HFFc6 (cell line): ENCODE measurements around the gene MED13L. TPM values are rescaled to one million over a fixed set of nuclear protein-coding genes. Genes with fewer than 3 reads are reported as not detected.

Source experiments
- DNase-seq: peaks from one replicate; pipeline ENCODE4 v3.0.0-alpha.2; 2018
- H3K27ac Mint-ChIP-seq: 2 replicates; pipeline ENCODE4 v1.8.0; 2020; ENCODE audit warnings: mild to moderate bottlenecking, mixed read lengths
- H3K27me3 Mint-ChIP-seq: 2 replicates; pipeline ENCODE4 v1.8.0; 2021; ENCODE audit warnings: mild to moderate bottlenecking, moderate library complexity, mixed read lengths; ENCODE audit not compliant: insufficient read depth
- H3K36me3 Mint-ChIP-seq: 2 replicates; pipeline ENCODE4 v1.8.0; 2021; ENCODE audit warnings: low read depth, mixed read lengths
- H3K4me1 Mint-ChIP-seq: 2 replicates; pipeline ENCODE4 v1.8.0; 2020; ENCODE audit warnings: low read depth, mixed read lengths
- H3K4me3 Mint-ChIP-seq: 2 replicates; pipeline ENCODE4 v1.8.0; 2020; ENCODE audit warnings: mild to moderate bottlenecking, moderate library complexity, mixed read lengths
- H3K9me3 Mint-ChIP-seq: 2 replicates; pipeline ENCODE4 v1.8.0; 2020; ENCODE audit warnings: mild to moderate bottlenecking, mixed read lengths
- total RNA-seq, 6 experiments: library from RNA; stranded (reverse); fragmentation: NEBNext Ultra II Directional; extraction: Animal tissue kit (Norgen Biotek cat#: 25700); gene quantifications; 2 replicates in 1 of 6; 3 replicates in 5 of 6; pipeline ENCODE4 v1.2.3, GENCODE V29; 2021
- TF ChIP-seq, protein P1 (sequence below): fragments of 200-600 bp; sonication (generic); IDR thresholded peaks from 2 replicates; pipeline ENCODE4 v1.5.0; 2021; ENCODE audit warnings: antibody characterized with exemption, mild to moderate bottlenecking

MED13L gene
- total RNA-seq, 6 experiments from 2014 or later: 74.5 to 84.2 (median 77.7) TPM

DNA sequence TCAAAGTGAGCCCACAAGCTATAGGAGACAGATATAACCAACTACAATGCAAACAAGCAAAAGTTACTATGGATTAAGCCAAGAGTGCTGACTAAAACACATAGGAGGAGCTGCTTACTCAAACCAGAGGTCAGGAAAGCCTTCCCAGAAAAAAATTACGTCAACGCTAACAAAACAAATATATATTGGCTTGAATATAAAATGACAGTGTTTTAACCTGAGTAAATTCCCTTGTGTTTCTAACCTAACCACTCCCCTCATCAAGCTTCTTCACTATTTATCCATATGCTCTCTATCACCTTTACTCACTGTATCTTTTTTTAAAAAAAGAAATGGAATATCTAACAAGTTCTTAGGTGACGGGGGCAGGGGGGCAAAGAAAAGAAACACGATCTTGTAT, 115.9 kb downstream of the MED13L start:
- Mint-ChIP-seq H3K36me3 (no peaks in the 10 kb centered on the region; the same call in 1 of the 2 replicates), H3K4me1 (peaks cover 70% of the 10 kb centered on the region), H3K9me3 (no peaks in the 10 kb centered on the region), H3K27ac (no peak overlapping the region), H3K4me3 (no peak overlapping the region), H3K27me3 (no peaks in the 10 kb centered on the region; the same call in 1 of the 2 replicates)
- no peak for DNase-seq
- TF ChIP-seq, protein P1, sequence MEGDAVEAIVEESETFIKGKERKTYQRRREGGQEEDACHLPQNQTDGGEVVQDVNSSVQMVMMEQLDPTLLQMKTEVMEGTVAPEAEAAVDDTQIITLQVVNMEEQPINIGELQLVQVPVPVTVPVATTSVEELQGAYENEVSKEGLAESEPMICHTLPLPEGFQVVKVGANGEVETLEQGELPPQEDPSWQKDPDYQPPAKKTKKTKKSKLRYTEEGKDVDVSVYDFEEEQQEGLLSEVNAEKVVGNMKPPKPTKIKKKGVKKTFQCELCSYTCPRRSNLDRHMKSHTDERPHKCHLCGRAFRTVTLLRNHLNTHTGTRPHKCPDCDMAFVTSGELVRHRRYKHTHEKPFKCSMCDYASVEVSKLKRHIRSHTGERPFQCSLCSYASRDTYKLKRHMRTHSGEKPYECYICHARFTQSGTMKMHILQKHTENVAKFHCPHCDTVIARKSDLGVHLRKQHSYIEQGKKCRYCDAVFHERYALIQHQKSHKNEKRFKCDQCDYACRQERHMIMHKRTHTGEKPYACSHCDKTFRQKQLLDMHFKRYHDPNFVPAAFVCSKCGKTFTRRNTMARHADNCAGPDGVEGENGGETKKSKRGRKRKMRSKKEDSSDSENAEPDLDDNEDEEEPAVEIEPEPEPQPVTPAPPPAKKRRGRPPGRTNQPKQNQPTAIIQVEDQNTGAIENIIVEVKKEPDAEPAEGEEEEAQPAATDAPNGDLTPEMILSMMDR: no peak

DNA sequence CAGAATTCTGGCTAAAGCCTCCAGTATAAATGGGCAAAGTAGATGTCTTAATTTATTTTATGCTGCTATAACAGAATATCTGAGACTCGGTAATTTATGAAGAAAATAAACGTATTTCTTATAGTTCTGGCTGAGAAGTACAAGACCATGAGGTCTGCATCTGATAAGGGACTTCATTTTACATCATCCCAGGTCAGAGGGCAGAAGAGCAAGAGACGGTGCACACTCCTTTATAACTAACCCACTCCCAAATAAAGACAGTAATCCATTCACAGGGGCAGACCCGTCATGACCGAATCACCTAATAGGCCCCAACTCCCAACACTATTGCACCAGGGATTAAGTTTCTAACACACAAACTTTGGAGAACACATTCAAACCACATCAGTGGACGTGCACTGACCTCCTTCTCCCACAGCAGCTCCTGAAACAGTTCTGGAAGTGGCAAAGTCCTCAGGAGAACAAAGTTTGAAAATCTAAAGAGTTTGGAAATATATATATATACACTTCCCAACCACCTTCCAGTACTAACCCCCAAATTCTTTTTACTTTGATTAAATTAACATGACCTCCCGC, 116.5 kb downstream of the MED13L start:
- no peaks in the 10 kb centered on the region for H3K9me3 Mint-ChIP-seq
- H3K36me3 Mint-ChIP-seq: no peaks in the 10 kb centered on the region; the same call in 1 of the 2 replicates
- H3K4me1 Mint-ChIP-seq: peaks cover 64% of the 10 kb centered on the region
- no peak overlapping the region for H3K27ac Mint-ChIP-seq
- no peak for DNase-seq
- TF ChIP-seq, protein P1: no peak
- H3K4me3 Mint-ChIP-seq: no peak overlapping the region
- H3K27me3 Mint-ChIP-seq: no peaks in the 10 kb centered on the region; the same call in 1 of the 2 replicates

DNA sequence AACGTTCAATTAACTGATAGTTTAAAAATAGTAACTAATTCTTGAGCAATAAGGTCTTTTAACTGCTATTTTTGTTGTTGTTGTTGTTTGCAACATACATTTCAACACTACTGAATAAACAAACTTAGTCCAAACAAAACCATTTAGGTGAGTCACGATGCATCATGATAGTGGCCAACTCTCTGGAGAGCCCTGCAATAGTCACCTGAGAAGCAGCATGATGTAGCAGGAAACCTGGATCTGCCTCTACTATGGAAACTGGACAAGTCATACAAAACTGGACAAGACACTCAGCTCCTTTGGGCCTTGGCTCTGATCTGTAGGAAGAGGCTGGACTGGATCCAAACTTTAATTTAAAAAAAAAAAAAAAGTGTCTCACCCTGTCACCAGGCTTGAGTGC, 117.3 kb downstream of the MED13L start:
- TF ChIP-seq, protein P1: no peak
- peak; percentile 53 for DNase-seq
- no peaks in the 10 kb centered on the region for H3K27me3 Mint-ChIP-seq
- no peak overlapping the region for H3K4me3 Mint-ChIP-seq
- no peaks in the 10 kb centered on the region for H3K9me3 Mint-ChIP-seq
- peaks cover 57% of the 10 kb centered on the region for H3K4me1 Mint-ChIP-seq
- H3K36me3 Mint-ChIP-seq: no peaks in the 10 kb centered on the region; the same call in 1 of the 2 replicates
- H3K27ac Mint-ChIP-seq: no peak overlapping the region

DNA sequence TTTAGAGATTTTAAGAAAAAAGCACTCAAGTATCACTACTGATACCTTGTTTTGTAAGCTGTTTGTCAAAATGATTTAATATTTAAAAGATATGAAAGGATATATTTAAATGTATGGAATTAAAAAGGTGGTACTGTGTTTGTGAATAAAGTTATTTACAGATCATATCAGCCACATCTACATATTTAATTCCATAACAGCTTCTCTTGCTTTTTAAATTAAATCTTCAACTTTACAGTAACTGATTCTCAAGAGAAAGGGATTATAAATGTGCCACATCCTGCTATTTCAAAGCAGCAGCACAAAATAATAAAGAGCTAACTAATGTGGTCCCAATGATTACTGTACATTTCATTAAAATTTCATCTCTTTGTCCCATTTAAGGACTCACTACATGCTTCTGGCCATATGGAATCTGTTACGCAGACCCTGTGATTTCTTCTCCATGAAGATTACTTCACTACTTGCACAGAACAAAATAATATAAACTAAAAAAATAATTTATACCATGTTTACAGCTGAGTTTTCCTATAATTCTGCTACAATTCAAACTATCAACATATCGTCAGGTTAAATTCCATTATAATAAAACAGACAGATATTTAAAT, 117.8 kb downstream of the MED13L start:
- no peak overlapping the region for H3K27ac Mint-ChIP-seq
- H3K4me3 Mint-ChIP-seq: no peak overlapping the region
- no peaks in the 10 kb centered on the region for H3K9me3 Mint-ChIP-seq
- peaks cover 51% of the 10 kb centered on the region for H3K4me1 Mint-ChIP-seq
- H3K27me3 Mint-ChIP-seq: no peaks in the 10 kb centered on the region
- TF ChIP-seq, protein P1: no peak
- H3K36me3 Mint-ChIP-seq: no peaks in the 10 kb centered on the region; the same call in 1 of the 2 replicates
- no peak for DNase-seq

DNA sequence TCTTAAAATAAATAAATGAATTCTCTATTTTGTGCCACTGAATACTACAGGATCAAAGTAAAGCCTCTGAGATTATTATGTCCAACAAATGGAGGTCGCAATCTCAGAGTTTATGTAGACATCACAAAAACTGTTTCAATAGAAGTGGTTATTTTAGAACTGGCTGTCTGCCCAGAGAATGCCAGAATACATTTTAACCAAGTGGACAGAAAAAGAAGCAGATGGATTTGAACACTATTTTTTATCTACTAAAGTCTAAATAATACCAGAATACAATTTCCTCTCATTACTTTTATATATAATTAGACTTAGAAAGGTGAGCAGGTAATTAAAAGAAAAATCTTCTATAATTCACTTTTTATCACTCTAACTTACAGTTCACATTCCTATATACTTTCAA, 118.3 kb downstream of the MED13L start:
- TF ChIP-seq, protein P1: no peak
- H3K27me3 Mint-ChIP-seq: no peaks in the 10 kb centered on the region
- H3K9me3 Mint-ChIP-seq: no peaks in the 10 kb centered on the region
- peak; percentile 54 for DNase-seq
- no peak overlapping the region; the same call in 1 of the 2 replicates for H3K27ac Mint-ChIP-seq
- H3K4me1 Mint-ChIP-seq: peaks cover 47% of the 10 kb centered on the region
- H3K36me3 Mint-ChIP-seq: no peaks in the 10 kb centered on the region; the same call in 1 of the 2 replicates
- no peak overlapping the region; the same call in 1 of the 2 replicates for H3K4me3 Mint-ChIP-seq
